Suprapubic skin (tissue), 4 donors: Measurements from ENCODE around the gene OCIAD2. TPM values are rescaled to one million over a fixed set of nuclear protein-coding genes. Genes with fewer than 3 reads are reported as not detected.

ENCODE experiments used
- DNase-seq, 2 donors: peaks; one replicate each; pipeline ENCODE4 v3.0.0-alpha.2; 2019; ENCODE audit warnings: low spot score in 2 of 2
- H3K27ac ChIP-seq: fragments of 200-600 bp; sonication (generic); one replicate; pipeline ENCODE4 v1.5.1; 2019
- H3K27me3 ChIP-seq: fragments of 200-600 bp; sonication (generic); one replicate; pipeline ENCODE4 v1.5.1; 2019
- H3K36me3 ChIP-seq: fragments of 200-600 bp; sonication (generic); one replicate; pipeline ENCODE4 v1.5.1; 2019
- H3K4me1 ChIP-seq: fragments of 200-600 bp; sonication (generic); one replicate; pipeline ENCODE4 v1.5.1; 2019
- H3K4me3 ChIP-seq: fragments of 200-600 bp; sonication (generic); one replicate; pipeline ENCODE4 v1.5.1; 2019; ENCODE audit warnings: mild to moderate bottlenecking
- H3K9me3 ChIP-seq: fragments of 200-600 bp; sonication (generic); one replicate; pipeline ENCODE4 v1.5.1; 2019
- CTCF ChIP-seq, 2 donors: fragments of 200-600 bp in 1 of 2; fragments of 450-650 bp in 1 of 2; sonication (generic) in 1 of 2; IDR thresholded peaks; one replicate each; pipeline ENCODE4 v1.5.1; 2016 to 2019; ENCODE audit warnings: antibody characterized with exemption in 2 of 2, mild to moderate bottlenecking in 1 of 2, moderate library complexity in 1 of 2
- EP300 ChIP-seq: sonication (generic); formaldehyde crosslinking; IDR thresholded peaks from one replicate; pipeline ENCODE4 v1.6.1; 2017; ENCODE audit warnings: antibody characterized with exemption
- POLR2A ChIP-seq, 2 donors: fragments of 450-650 bp; IDR thresholded peaks; one replicate each; pipeline ENCODE4 v1.6.1; 2017; ENCODE audit warnings: antibody characterized with exemption in 2 of 2, mild to moderate bottlenecking in 2 of 2, moderate library complexity in 2 of 2
- POLR2AphosphoS5 ChIP-seq, 3 donors: sonication (generic); formaldehyde crosslinking; IDR thresholded peaks; one replicate each; pipeline ENCODE4 v1.6.1; 2017; ENCODE audit warnings: antibody characterized with exemption in 3 of 3
- WGBS: methylation state at CpG from one replicate; pipeline ENCODE4 v1.1.5; 2018; 5-methylcytosine and 5-hydroxymethylcytosine counted together
- total RNA-seq, 4 donors: library from RNA; depleted of rRNA; stranded (reverse); fragments of >200 nt; gene quantifications; one replicate each; pipeline ENCODE4 v1.1.0, GENCODE V29; 2016

Gene OCIAD2
- total RNA-seq, 4 donors from 2014 or later, result 15.8 to 167 (median 36.1) TPM

- H3K27me3 ChIP-seq, result no peaks in the 10 kb centered on the region
- H3K27ac ChIP-seq, result no peak overlapping the region
- TF ChIP-seq POLR2A (IDR thresholded peaks at IDR 0.05), result no peak
- no peaks in the 10 kb centered on the region for H3K9me3 ChIP-seq
- no peak for DNase-seq
- WGBS, result 65% methylated on average over 6 of the region's 6 CpGs
- H3K4me1 ChIP-seq, result no peaks in the 10 kb centered on the region
- H3K36me3 ChIP-seq, result no peaks in the 10 kb centered on the region
- no peak overlapping the region for H3K4me3 ChIP-seq
These were observed 6.8 kb upstream of the OCIAD2 start for GRCh38 chr4:48913346-48913745.

- no peak overlapping the region for H3K27ac ChIP-seq
- no peak overlapping the region for H3K4me3 ChIP-seq
- no peaks in the 10 kb centered on the region for H3K36me3 ChIP-seq
- WGBS, result 82% methylated on average over 2 of the region's 2 CpGs
- H3K4me1 ChIP-seq, result no peaks in the 10 kb centered on the region
- no peaks in the 10 kb centered on the region for H3K27me3 ChIP-seq
- no peaks in the 10 kb centered on the region for H3K9me3 ChIP-seq
- no peak for DNase-seq
- no peak for TF ChIP-seq EP300
- no peak for TF ChIP-seq POLR2A (IDR thresholded peaks at IDR 0.05)
- no peak for TF ChIP-seq CTCF (IDR thresholded peaks at IDR 0.05)
- TF ChIP-seq POLR2AphosphoS5 (IDR thresholded peaks at IDR 0.05), result no peak
These were observed 5.8 kb upstream of the OCIAD2 start for GRCh38 chr4:48912349-48912748.

- no peak for TF ChIP-seq EP300
- no peak for TF ChIP-seq POLR2AphosphoS5 (IDR thresholded peaks at IDR 0.05)
- TF ChIP-seq POLR2A (IDR thresholded peaks at IDR 0.05), result no peak
- no peak for TF ChIP-seq CTCF (IDR thresholded peaks at IDR 0.05)
These were observed 3.9 kb upstream of the OCIAD2 start for GRCh38 chr4:48910511-48910910.

GRCh38 chr4:48909697-48910096 is 3.1 kb upstream of the OCIAD2 start:
- WGBS, result 73% methylated on average over 3 of the region's 3 CpGs
- H3K27ac ChIP-seq, result no peak overlapping the region
- peaks cover 14% of the 10 kb centered on the region for H3K4me1 ChIP-seq
- H3K27me3 ChIP-seq, result peaks cover 8% of the 10 kb centered on the region
- DNase-seq, result no peak
- no peaks in the 10 kb centered on the region for H3K9me3 ChIP-seq
- no peaks in the 10 kb centered on the region for H3K36me3 ChIP-seq
- TF ChIP-seq CTCF (IDR thresholded peaks at IDR 0.05) (no peak), POLR2A (IDR thresholded peaks at IDR 0.05) (no peak), EP300 (no peak), POLR2AphosphoS5 (IDR thresholded peaks at IDR 0.05) (no peak)
- no peak overlapping the region for H3K4me3 ChIP-seq

More at GRCh38 chr4:48910511-48910910, 3.9 kb upstream of the OCIAD2 start:
- H3K4me1 ChIP-seq, result peaks cover 12% of the 10 kb centered on the region
- no peak overlapping the region for H3K27ac ChIP-seq
- peaks cover 8% of the 10 kb centered on the region for H3K27me3 ChIP-seq
- no peak overlapping the region for H3K4me3 ChIP-seq
- no peaks in the 10 kb centered on the region for H3K9me3 ChIP-seq
- no peaks in the 10 kb centered on the region for H3K36me3 ChIP-seq
- DNase-seq, result no peak

- H3K9me3 ChIP-seq, result no peaks in the 10 kb centered on the region
- no peak overlapping the region for H3K4me3 ChIP-seq
- no peak overlapping the region for H3K27ac ChIP-seq
- H3K27me3 ChIP-seq, result peaks cover 8% of the 10 kb centered on the region
- H3K36me3 ChIP-seq, result no peaks in the 10 kb centered on the region
- DNase-seq, result no peak
- no peak for TF ChIP-seq EP300
- TF ChIP-seq POLR2A (IDR thresholded peaks at IDR 0.05), result no peak
- no peak for TF ChIP-seq POLR2AphosphoS5 (IDR thresholded peaks at IDR 0.05)
- no peak for TF ChIP-seq CTCF (IDR thresholded peaks at IDR 0.05)
- peaks cover 14% of the 10 kb centered on the region for H3K4me1 ChIP-seq
These were observed 2.1 kb upstream of the OCIAD2 start for GRCh38 chr4:48908687-48909086.
